Erythroblast (primary cell): ENCODE data around the gene PDCD10.

ENCODE experiments used
- GATA1 ChIP-seq: IDR thresholded peaks from 2 replicates; pipeline ENCODE4 v1.6.1; 2011; ENCODE audit warnings: low read depth, mild to moderate bottlenecking, control low read depth, low read length, moderate library complexity
- POLR2A ChIP-seq: IDR thresholded peaks from 2 replicates; pipeline ENCODE4 v1.6.1; 2011; ENCODE audit warnings: mild to moderate bottlenecking, low read length

DNA sequence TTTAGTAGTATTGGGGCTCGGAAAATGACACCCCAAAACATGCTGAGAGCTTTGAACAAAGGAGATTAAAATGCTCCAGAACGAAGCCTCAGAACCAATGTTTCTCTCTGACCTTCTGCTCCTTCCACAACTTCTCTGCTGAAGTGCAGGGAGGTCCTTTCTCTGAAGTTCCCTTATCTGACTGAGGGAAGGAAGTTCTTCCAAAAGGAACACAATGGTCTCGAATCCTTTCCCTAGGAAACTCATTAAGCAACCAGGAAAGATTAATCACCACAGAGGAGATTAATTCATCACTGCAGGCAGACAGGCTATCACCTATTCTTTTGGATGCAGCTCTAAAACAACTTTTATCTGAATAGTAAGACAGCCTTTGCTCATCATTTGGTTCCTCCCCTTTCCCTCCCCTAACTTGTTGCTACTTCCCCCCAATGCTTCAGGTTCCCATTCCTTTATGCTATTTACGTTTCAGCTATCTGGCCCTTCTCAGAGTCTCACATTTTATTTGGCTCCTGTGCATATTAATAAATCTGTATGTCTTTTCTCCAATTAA, 62.7 kb downstream of the PDCD10 start:
- TF ChIP-seq POLR2A (no peak), GATA1 (no peak)
